HG02759 (cell line): ENCODE measurements around the gene KIF25.
"Not testable (repeated sequence)": the region's sequence is repeated elsewhere in the genome, so short reads cannot be mapped to it uniquely, and the experiment has no call there.

Source experiments
- ATAC-seq: cut with Tn5 transposase; IDR thresholded peaks from one replicate; pipeline ENCODE4 v1.9.1; 2021; ENCODE audit warnings: mild to moderate bottlenecking, moderate library complexity; ENCODE audit not compliant: unreplicated experiment

The KIF25 gene

GRCh38 chr6:167974640-167975344, 22.7 kb upstream of the KIF25 start:
- no peak for ATAC-seq

GRCh38 chr6:167975458-167975857, 22.0 kb upstream of the KIF25 start:
- ATAC-seq = no peak

DNA sequence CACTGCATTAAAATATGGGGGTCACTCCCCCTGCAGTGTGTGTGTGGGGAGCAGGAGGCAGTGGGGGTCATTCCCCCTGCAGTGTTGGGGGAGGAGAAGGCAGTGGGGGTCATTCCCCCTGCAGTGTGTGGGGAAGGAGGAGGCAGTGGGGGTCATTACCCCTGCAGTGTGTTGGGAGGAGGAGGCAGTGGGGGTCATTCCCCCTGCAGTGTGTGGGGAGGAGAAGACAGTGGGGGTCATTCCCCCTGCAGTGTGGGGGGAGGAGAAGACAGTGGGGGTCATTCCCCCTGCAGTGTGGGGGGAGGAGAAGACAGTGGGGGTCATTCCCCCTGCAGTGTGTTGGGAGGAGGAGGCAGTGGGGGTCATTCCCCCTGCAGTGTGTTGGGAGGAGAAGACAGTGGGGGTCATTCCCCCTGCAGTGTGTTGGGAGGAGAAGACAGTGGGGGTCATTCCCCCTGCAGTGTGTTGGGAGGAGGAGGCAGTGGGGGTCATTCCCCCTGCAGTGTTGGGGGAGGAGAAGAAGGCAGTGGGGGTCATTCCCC, 21.3 kb upstream of the KIF25 start:
- ATAC-seq = not testable (repeated sequence)

DNA sequence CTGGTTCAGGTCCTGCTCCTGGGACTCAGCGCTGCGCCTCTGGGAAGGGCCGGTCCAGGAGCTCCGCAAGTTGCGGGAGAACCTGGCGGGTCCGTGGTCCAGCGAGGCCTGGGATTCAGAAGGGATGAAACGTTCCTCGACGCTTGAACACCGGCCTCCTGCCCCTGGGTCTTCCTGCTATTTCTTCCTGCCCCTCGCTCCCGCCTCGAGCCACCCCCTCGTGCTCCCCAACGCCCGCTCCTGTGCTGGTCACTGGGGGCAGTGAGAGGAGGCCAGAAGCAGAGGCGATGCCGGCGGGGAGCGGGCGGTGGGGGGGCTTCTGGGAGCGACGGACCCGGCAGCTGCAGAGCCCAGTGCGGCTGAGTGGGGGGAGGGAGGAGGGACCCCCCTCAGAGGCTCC, 20.8 kb upstream of the KIF25 start:
- no peak for ATAC-seq

DNA sequence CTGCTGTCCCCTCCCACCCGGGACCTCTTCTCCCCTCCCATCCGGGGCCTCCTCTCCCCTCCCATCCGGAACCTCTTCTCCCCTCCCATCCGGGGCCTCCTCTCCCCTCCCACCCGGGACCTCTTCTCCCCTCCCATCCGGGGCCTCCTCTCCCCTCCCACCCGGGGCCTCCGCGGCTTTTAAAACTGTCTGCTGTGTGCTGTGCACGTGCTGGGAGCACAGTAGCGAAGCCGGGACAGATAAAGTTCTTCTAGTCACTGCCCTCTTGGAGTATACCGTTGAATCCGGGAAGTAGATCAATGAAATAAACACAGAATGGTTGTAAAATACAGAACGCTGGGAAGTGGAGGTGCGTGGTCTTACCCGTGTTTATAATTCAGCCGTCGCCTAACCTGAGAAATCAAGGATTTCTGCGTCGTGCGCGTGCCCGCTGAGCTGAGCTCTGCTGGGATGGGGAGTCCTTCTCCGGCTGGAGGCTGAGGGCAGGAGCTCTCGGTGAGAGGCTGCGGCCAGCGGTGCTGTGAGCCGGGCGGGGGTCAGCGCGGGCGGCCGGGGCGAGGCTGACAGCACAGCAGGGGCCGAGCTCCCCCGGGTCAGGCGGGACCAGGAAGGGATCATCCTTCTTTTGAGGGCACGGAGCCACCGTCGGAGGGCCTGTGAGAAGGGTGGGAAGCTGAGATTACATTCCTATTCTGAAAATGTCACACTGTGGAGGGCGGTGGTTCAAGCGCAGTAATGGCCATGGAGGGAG, 19.6 kb upstream of the KIF25 start:
- ATAC-seq = no peak

DNA sequence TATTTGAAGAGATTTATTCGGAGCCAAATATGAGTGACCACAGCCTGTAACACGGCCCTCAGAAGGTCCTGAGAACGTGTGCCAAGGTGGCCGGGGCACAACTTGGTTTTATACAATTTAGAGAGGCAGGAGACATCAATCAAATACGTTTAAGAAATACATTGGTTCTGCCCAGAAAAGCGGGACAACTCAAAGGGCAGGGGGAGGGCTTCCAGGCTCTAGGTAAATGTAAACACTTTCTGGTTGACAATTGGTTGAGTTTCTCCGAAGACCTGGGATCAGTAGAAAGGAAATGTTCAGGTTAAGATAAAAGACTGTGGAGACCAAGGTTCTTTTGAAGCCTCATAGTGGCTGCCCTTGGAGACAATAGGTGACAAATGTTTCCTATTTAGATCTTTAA, 18.9 kb upstream of the KIF25 start:
- ATAC-seq = no peak

GRCh38 chr6:167979436-167980139, 17.9 kb upstream of the KIF25 start:
- ATAC-seq = no peak

GRCh38 chr6:167980911-167981580, 16.4 kb upstream of the KIF25 start:
- ATAC-seq = no peak

DNA sequence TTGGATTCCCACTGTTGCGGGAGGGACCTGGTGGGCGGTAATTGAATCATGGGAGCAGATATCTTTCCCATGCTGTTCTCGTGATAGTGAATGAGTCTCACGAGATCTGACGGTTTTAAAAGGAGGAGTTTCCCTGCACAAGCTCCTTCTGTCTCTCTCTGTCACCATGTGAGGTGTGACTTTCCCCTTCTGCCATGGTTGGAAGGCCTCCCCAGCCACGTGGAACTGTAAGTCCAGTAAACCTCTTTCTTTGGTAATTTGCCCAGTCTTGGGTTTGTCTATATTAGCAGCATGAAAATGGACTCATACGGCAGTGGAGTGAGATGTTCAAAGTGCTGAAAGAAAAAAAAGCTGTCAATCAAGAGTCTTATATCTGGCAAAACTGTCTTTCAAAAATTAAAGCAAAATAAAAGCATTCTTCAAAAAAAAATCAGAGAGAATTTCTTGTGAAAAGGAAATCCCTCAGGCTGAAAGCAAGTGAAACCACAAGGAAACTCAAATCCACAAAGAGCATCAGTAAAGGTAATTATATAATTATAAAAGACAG, 15.5 kb upstream of the KIF25 start:
- no peak for ATAC-seq

DNA sequence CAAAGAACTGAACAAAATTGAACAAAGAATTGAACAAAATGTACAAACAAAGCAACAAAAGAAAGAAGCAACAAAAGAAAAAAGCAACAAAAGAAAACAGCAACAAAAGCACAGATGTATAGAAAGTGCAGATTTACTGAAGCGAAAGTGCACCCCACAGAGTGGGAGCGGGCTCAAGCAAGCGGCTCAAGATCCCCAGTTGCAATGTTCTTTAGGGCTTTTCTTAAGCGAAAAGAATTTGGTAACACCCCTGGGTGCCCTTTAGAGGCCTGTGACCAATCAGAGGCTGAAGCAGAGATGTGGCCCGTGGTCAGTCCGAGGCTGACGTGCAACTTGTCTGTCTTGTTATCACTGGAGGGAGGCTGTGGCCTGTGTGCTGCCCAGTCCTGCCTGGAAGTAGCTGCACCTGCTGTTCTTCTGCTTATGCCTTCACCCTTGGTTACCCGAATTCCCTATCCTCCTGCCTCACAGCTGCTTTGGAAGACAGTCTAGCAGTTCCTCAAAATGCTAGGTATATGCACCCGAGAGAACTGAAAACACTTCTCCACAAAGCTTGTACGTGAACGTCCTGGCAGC, 13.2 kb upstream of the KIF25 start:
- no peak for ATAC-seq

- ATAC-seq = no peak
Measured at GRCh38 chr6:167984876-167985604, 12.4 kb upstream of the KIF25 start.

DNA sequence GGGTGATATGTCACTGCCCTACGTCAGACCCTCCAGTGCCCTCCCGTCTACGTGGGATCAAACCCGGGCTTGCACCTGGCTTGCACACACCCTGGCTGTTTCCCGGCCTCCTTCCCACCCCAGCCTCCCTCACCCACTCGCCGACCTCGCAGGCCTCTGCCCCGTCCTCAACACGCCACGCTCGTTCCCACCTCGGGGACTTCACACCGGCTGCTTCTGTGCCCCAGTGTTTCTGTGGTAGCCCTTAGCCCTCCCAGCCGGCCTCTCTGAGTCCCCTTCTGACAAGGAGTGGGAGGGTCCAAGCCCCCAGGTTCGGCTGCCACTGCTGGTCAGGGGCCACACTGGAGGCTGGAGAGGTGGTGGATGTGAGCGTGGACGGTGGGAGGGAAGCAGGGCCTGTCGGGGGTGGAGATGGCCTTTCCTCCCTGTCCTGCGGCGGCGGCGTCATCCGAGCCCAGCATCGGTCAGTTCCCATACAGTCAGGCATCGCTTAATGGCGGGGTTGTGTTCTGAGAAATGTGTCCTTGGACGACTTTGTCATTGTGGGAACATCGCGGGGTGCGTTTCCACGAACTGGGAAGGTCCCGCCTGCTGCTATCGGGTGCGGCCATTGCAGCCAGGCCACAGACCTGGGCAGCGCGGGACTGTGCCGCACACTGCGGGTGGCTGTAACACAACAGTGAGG, 11.4 kb upstream of the KIF25 start:
- no peak for ATAC-seq

GRCh38 chr6:167987396-167988153, 9.9 kb upstream of the KIF25 start:
- ATAC-seq = no peak

DNA sequence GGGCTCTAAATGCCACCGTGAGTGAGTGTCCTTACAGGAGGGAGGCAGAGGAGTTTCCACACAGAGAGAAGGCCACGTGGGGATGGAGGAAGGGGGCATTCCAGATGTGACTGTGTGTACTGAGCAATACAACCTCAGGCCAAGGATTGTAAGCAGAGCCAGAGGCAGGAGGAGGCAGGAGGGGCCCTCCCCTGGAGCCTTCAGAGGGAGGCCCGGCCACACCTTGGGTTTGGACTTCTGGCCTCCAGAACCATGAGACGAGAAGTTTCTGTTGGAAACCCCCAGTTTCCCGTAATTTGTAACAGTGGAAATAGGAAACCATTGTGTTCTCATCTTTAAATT, 9.3 kb upstream of the KIF25 start:
- ATAC-seq = no peak

- ATAC-seq = no peak
Measured at GRCh38 chr6:167988945-167989841, 8.3 kb upstream of the KIF25 start.

- no peak for ATAC-seq
Measured at GRCh38 chr6:167990016-167990945, 7.2 kb upstream of the KIF25 start.

DNA sequence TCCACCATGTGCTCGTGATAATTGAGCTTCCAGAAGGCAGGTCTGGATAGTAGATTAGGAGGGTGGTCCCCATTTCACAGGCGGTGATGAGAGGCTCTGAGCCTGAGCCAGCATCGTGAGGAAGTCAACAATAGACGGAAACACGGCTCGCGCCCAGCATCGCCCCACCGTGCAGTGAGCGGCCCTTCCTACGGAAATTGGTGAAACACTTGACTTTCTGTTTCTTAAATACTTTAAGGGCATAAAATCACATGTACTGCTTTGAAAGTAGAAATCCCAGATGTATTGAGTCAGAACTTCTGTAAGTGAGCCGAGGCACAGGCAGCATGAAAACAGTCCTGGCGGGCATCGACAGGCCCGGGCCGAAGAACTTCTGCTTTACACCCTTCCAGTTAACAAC, 4.3 kb upstream of the KIF25 start:
- no peak for ATAC-seq
